Right ventricle myocardium inferior (tissue), 1 donor: Measurements from ENCODE around the gene MRPL58. TPM values are rescaled to one million over a fixed set of nuclear protein-coding genes. Genes with fewer than 3 reads are reported as not detected.
A peak's percentile ranks its signal among the peaks of the same experiment; 100 is the strongest.

Experiments used
- ATAC-seq: fragments of 200-7000 bp; cut with Tn5 transposase; one replicate; pipeline ENCODE4 v1.9.1; 2020; ENCODE audit warnings: mild to moderate bottlenecking, moderate library complexity
- DNase-seq: peaks from one replicate; pipeline ENCODE4 v3.0.0; 2021; ENCODE audit errors: missing footprints
- intact Hi-C: fragments of 100-400 bp; cut with DNase I; formaldehyde crosslinking; loops from one replicate; pipeline ENCODE4 v1.11.0; 2022
- total RNA-seq: library from RNA; stranded (reverse); fragmentation: NEBNext Ultra II Directional; extraction: Animal tissue kit (Norgen Biotek cat#: 25700); gene quantifications from one replicate; pipeline ENCODE4 v1.2.1, GENCODE V29; 2021
- donor health status: DM: no; HTN: yes; CAD: no; lungs with severe emphysema.

Gene MRPL58
- total RNA-seq, 1 donor from 2014 or later = 51.4 TPM

DNA sequence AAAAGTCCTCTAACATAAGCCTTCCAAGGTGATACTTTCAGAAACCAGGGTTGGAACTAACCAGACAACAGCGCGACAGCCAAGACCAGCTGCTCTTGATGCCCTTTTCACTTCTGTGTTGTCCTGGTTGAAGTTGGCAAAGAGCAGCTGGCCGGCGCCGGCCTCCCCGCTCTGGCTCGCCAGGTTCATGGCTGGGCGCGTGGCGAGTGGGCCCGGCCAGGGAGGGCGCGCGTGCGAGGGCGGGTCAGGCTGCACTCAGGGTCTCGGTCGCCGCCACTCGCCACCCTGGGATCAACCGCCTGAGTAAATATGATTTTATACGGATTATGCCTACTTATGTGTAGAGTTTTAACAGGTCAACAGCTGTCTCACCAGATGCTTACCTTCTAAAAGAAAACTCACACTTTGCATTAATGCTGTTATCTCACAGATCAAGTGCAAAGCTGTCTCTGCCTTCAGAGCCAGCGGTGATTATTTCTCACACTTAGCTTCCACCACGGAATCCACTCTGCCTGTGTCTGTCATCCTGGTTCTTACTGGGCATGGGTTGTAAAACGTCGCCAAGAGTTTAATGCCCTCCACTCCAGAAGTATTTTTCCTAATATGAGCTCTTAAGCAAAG is 48.1 kb downstream of the MRPL58 start:
- DNase-seq (no peak), ATAC-seq (peak; percentile 61)
- intact Hi-C loops = no loop called here

DNA sequence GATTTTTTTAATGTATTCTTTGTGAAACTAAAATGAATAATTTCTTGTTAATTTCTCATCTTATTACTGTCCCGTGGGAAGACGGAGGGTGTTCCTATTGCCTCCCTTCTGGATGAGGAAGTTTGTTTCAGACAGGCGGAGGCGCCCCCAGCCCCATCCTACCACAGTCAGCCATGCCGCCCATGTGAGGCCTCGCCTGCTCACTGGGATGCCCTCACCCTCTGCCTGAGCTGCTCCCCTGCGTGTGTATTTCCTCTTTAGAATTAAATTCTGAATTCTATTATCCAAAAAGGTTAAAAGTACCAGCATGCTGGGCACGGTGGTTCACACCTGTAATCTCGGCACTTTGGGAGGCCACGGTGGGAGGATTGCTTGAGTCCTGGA is 48.6 kb downstream of the MRPL58 start:
- intact Hi-C loops = no loop called here

DNA sequence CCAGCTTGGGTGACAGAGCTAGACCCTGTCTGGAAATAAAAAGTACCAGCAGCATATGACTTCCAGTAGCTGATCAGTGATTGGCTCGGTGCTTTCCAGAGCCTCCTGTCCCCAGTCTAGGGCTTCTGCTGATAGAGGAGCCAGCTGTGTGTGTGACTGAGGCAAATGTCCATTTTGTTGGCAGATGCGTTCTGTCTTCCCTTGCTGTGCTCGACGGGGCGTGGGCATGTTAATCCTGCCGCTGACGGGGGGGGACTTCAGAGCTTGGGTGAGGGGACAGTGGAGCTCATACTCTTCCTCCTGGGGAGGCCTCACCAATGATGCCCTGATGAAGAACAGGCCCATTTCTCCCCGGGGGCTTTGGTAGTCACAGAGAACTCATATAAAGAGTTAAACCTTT is 49.1 kb downstream of the MRPL58 start:
- intact Hi-C loops = no loop called here
- ATAC-seq (no peak), DNase-seq (no peak)

More for the DNA sequence above, 48.6 kb downstream of the MRPL58 start:
- DNase-seq (no peak), ATAC-seq (no peak)

GRCh38 chr17:75063201-75063600 is 50.7 kb downstream of the MRPL58 start:
- intact Hi-C loops = no loop called here

GRCh38 chr17:75063626-75064025 is 51.2 kb downstream of the MRPL58 start:
- intact Hi-C loops = no loop called here
- no peak for ATAC-seq
- no peak for DNase-seq

More at GRCh38 chr17:75063201-75063600, 50.7 kb downstream of the MRPL58 start:
- no peak for DNase-seq
- ATAC-seq = no peak

- intact Hi-C loops = no loop called here
- no peak for ATAC-seq
- DNase-seq = no peak
These were observed 51.6 kb downstream of the MRPL58 start for GRCh38 chr17:75064040-75064439.

GRCh38 chr17:75064460-75064859 is 52.0 kb downstream of the MRPL58 start:
- ATAC-seq (no peak), DNase-seq (no peak)
- intact Hi-C loops = no loop called here

GRCh38 chr17:75064867-75065561 is 52.5 kb downstream of the MRPL58 start:
- intact Hi-C loops = no loop called here
- DNase-seq = no peak
- no peak for ATAC-seq

- DNase-seq = no peak
- no peak for ATAC-seq
- intact Hi-C loops = no loop called here
These were observed 53.2 kb downstream of the MRPL58 start for GRCh38 chr17:75065562-75066151.

- intact Hi-C loops = no loop called here
- ATAC-seq (no peak), DNase-seq (no peak)
These were observed 55.4 kb downstream of the MRPL58 start for GRCh38 chr17:75067856-75068255.

- intact Hi-C loops = no loop called here
- no peak for ATAC-seq
- no peak for DNase-seq
These were observed 56.3 kb downstream of the MRPL58 start for GRCh38 chr17:75068750-75069149.

- DNase-seq (no peak), ATAC-seq (no peak)
- intact Hi-C loops = no loop called here
These were observed 57.3 kb downstream of the MRPL58 start for GRCh38 chr17:75069783-75070182.

Other genes starting within 250 kb of the MRPL58 start
- gene NAT9, start 236.3 kb upstream of the MRPL58 start, total RNA-seq = 19.4 TPM
- 1.2 TPM for gene GRIN2C, start 152.8 kb upstream of the MRPL58 start, total RNA-seq
- gene FDXR, start 139.7 kb upstream of the MRPL58 start, total RNA-seq = 4.3 TPM
- 0.19 TPM for gene FADS6, start 119.0 kb upstream of the MRPL58 start, total RNA-seq
- not detected for gene USH1G, start 89.4 kb upstream of the MRPL58 start, total RNA-seq
- gene OTOP2, start 88.4 kb upstream of the MRPL58 start, total RNA-seq = not detected
- not detected for gene OTOP3, start 76.8 kb upstream of the MRPL58 start, total RNA-seq
- gene HID1, start 39.9 kb upstream of the MRPL58 start, total RNA-seq = 8.5 TPM
- 22.1 TPM for gene CDR2L, start 25.0 kb upstream of the MRPL58 start, total RNA-seq
- gene ATP5PD, start 34.3 kb downstream of the MRPL58 start, total RNA-seq = 863 TPM
- gene KCTD2, start 34.6 kb downstream of the MRPL58 start, total RNA-seq = 26.7 TPM
- 7.1 TPM for gene SLC16A5, start 75.3 kb downstream of the MRPL58 start, total RNA-seq
- gene ARMC7, start 97.3 kb downstream of the MRPL58 start, total RNA-seq = 6.4 TPM
- 24.6 TPM for gene NT5C, start 119.1 kb downstream of the MRPL58 start, total RNA-seq
- 17.1 TPM for gene JPT1, start 141.8 kb downstream of the MRPL58 start, total RNA-seq
- 217 TPM for gene SUMO2, start 170.3 kb downstream of the MRPL58 start, total RNA-seq
- 28.7 TPM for gene NUP85, start 193.0 kb downstream of the MRPL58 start, total RNA-seq
- 25.1 TPM for gene GGA3, start 248.9 kb downstream of the MRPL58 start, total RNA-seq
- 123 TPM for gene MRPS7, start 249.2 kb downstream of the MRPL58 start, total RNA-seq